ENCODE data around the gene CNBP.

The CNBP gene

GRCh38 chr3:129120254-129121004 is 63.3 kb downstream of the CNBP start:
- Histone ChIP-seq H3K79me2 (ENCODE audit: insufficient read depth, low read length) (peaks cover 14% of the 10 kb centered on the region), H3K27me3 (ENCODE audit: insufficient read depth, low read length) (no peaks in the 10 kb centered on the region), H4K20me1 (ENCODE audit: insufficient read depth, low read length) (no peaks in the 10 kb centered on the region), H3F3A (ENCODE audit: insufficient read depth, low read length) (no peaks in the 10 kb centered on the region), H3K4me2 (ENCODE audit: low read length) (peak overlapping the region; percentile 86), H3K9me2 (ENCODE audit: low read depth, low read length) (no peaks in the 10 kb centered on the region), H3K27ac (ENCODE audit: low read depth, low read length, poor library complexity, severe bottlenecking) (peak overlapping the region; percentile 86), H3K36me3 (ENCODE audit: insufficient read depth, low read length) (peaks cover 13% of the 10 kb centered on the region; the same call in 1 of the 2 replicates), H3K9me3 (ENCODE audit: low read length) (no peaks in the 10 kb centered on the region), H3K4me1 (ENCODE audit: insufficient read depth, low read length, severe bottlenecking) (peaks cover 54% of the 10 kb centered on the region), H2AFZ (ENCODE audit: low read length) (no peak overlapping the region), H3K9ac (ENCODE audit: low read length) (peak overlapping the region; percentile 81), H3K4me3 (ENCODE audit: low read depth, low read length, poor library complexity, severe bottlenecking) (peak overlapping the region; percentile 69)
- TF ChIP-seq EZH2 (IDR thresholded peaks at IDR 0.05; ENCODE audit: borderline replicate concordance, low read length) (no peak), CTCF (IDR thresholded peaks at IDR 0.05; ENCODE audit: low read length) (no peak)

GRCh38 chr3:129119365-129120100 is 64.2 kb downstream of the CNBP start:
- Histone ChIP-seq H3K4me2 (ENCODE audit: low read length) (peak overlapping the region; percentile 86), H3K27me3 (ENCODE audit: insufficient read depth, low read length) (no peaks in the 10 kb centered on the region), H3F3A (ENCODE audit: insufficient read depth, low read length) (no peaks in the 10 kb centered on the region), H3K9me2 (ENCODE audit: low read depth, low read length) (no peaks in the 10 kb centered on the region), H3K9ac (ENCODE audit: low read length) (peak overlapping the region; percentile 81), H3K27ac (ENCODE audit: low read depth, low read length, poor library complexity, severe bottlenecking) (peak overlapping the region; percentile 86), H3K4me3 (ENCODE audit: low read depth, low read length, poor library complexity, severe bottlenecking) (peak overlapping the region; percentile 69), H4K20me1 (ENCODE audit: insufficient read depth, low read length) (no peaks in the 10 kb centered on the region), H3K9me3 (ENCODE audit: low read length) (no peaks in the 10 kb centered on the region), H3K79me2 (ENCODE audit: insufficient read depth, low read length) (peaks cover 14% of the 10 kb centered on the region), H2AFZ (ENCODE audit: low read length) (no peak overlapping the region), H3K36me3 (ENCODE audit: insufficient read depth, low read length) (peaks cover 18% of the 10 kb centered on the region; the same call in 1 of the 2 replicates), H3K4me1 (ENCODE audit: insufficient read depth, low read length, severe bottlenecking) (peaks cover 54% of the 10 kb centered on the region)
- no peak for TF ChIP-seq EZH2 (IDR thresholded peaks at IDR 0.05; ENCODE audit: borderline replicate concordance, low read length)
- TF ChIP-seq CTCF (IDR thresholded peaks at IDR 0.05; ENCODE audit: low read length): no peak

- H3K27ac ChIP-seq (ENCODE audit: low read depth, low read length, poor library complexity, severe bottlenecking): peak overlapping the region; percentile 86
- no peaks in the 10 kb centered on the region for H3K27me3 ChIP-seq (ENCODE audit: insufficient read depth, low read length)
- H2AFZ ChIP-seq (ENCODE audit: low read length): no peak overlapping the region
- peaks cover 14% of the 10 kb centered on the region for H3K79me2 ChIP-seq (ENCODE audit: insufficient read depth, low read length)
- no peak for TF ChIP-seq CTCF (IDR thresholded peaks at IDR 0.05; ENCODE audit: low read length)
- no peak for TF ChIP-seq EZH2 (IDR thresholded peaks at IDR 0.05; ENCODE audit: borderline replicate concordance, low read length)
- H3K9me2 ChIP-seq (ENCODE audit: low read depth, low read length): no peaks in the 10 kb centered on the region
- peak overlapping the region; percentile 69 for H3K4me3 ChIP-seq (ENCODE audit: low read depth, low read length, poor library complexity, severe bottlenecking)
- peak overlapping the region; percentile 86 for H3K4me2 ChIP-seq (ENCODE audit: low read length)
- H3K36me3 ChIP-seq (ENCODE audit: insufficient read depth, low read length): peaks cover 18% of the 10 kb centered on the region; the same call in 1 of the 2 replicates
- H3K9ac ChIP-seq (ENCODE audit: low read length): peak overlapping the region; percentile 81
- H3F3A ChIP-seq (ENCODE audit: insufficient read depth, low read length): no peaks in the 10 kb centered on the region
- H3K4me1 ChIP-seq (ENCODE audit: insufficient read depth, low read length, severe bottlenecking): peaks cover 53% of the 10 kb centered on the region
- no peaks in the 10 kb centered on the region for H3K9me3 ChIP-seq (ENCODE audit: low read length)
- H4K20me1 ChIP-seq (ENCODE audit: insufficient read depth, low read length): no peaks in the 10 kb centered on the region
Measured at GRCh38 chr3:129118745-129119144, 65.0 kb downstream of the CNBP start.
